NT2/D1 (cell line): Measurements from ENCODE around the gene GAS2L3.

ENCODE experiments used
- YY1 ChIP-seq: IDR thresholded peaks from 2 replicates; pipeline ENCODE4 v1.6.1; 2011; ENCODE audit not compliant: insufficient read length, insufficient read depth
- ZNF274 ChIP-seq: IDR thresholded peaks from 2 replicates; pipeline ENCODE4 v1.6.1; 2011; ENCODE audit warnings: mild to moderate bottlenecking, low read depth, low read length

DNA sequence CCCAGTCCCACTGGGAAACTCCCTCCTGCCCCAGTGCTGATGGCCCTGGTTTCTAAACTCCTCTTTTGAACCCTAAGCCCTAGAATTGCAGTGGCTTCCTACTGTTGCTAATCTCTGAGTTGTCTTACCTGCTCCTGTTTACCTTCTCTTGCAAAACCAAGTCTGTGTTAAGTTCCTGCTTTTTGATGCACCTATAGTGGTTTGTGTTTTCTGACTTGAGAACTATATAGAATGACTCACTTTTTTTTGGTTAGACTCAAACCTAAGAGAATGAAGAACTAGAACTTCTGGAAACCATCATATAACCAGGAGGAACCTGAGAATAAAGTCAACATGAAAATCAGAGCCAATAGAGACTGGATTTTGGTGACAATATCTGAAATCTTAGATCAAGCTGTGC is 5.5 kb upstream of the GAS2L3 start:
- TF ChIP-seq ZNF274 (no peak), YY1 (no peak)
